Endothelial cell of hepatic sinusoid (primary cell): Measurements from ENCODE around the gene NSMCE1.
"Not testable (repeated sequence)": the region's sequence is repeated elsewhere in the genome, so short reads cannot be mapped to it uniquely, and the experiment has no call there.

Source experiments
- in situ Hi-C: cut with HindIII; loops from 2 replicates; pipeline ENCODE4 v1.10.0; 2017; ENCODE audit warnings: low sequenced_read_pairs

NSMCE1 gene

GRCh38 chr16:27220527-27220926 lies 48.0 kb downstream of the NSMCE1 start:
- in situ Hi-C loops = no loop called here

DNA sequence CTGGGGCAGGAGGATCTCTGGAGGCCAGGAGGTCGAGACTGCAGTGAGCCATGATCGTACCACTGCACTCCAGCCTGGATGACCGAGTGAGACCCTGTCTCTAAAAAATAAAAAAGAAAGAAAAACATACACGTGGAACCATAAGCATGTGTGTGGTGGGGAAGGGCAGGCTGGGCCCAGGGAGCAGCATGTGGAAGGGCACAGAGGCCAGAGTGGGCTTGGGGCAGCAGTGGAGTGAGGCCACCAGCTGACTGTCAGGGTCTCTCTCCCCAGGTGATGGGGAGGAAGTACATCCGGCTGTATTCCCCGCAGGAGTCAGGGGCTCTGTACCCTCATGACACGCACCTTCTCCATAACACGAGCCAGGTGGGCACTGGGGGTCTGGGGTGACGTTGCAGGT lies 48.5 kb downstream of the NSMCE1 start:
- in situ Hi-C loops = no loop called here

GRCh38 chr16:27219161-27219560 lies 49.4 kb downstream of the NSMCE1 start:
- in situ Hi-C loops = no loop called here

DNA sequence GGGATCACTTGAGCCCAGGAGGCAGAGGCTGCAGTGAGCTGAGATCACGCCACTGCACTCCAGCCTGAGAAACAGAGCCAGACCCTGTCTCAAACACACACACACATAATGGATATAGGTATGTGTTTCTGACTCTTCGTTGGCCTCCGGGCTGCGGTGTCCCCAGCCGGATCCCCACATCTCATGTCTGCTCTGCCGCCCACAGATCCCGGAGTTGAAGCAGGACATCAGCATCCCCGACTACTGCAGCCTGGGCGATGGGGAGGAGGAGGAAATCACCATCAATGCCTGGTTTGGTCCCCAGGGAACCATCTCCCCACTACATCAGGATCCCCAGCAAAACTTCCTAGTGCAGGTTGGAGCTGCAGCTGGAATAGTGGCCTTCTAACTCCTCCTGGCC lies 49.8 kb downstream of the NSMCE1 start:
- in situ Hi-C loops = no loop called here

- in situ Hi-C loops = no loop called here
These were observed 51.3 kb downstream of the NSMCE1 start for GRCh38 chr16:27217256-27217655.

DNA sequence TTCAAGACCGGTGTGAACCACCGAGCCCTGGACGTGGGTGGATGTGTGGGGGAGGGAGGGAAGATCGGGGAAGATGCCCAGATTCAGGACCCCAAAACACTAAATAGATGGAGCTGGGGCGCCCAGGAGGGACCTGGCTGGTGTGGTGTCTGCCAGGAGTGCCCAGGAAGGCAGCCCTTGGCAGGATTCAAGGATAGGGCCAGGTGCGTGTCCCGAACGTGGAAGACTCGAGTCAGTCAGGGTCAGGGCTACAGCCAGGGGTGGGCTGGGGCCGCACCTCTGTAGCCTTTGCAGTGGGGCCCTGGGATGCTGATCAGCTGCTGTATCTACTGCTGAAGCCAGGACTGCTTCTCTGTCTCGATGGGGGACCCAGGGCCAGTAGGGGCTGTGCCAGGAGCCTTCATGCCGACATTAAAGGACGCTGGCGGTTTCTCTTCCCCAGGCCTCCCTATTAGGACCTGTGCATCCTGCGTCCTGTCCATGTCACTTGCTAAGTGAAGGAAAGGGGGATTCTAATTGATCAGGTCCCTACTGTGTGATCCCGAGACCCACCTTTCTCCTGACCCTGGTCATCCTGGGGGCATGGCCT lies 52.2 kb downstream of the NSMCE1 start:
- in situ Hi-C loops = no loop called here

- in situ Hi-C loops = no loop called here
These were observed 52.9 kb downstream of the NSMCE1 start for GRCh38 chr16:27215660-27216059.

DNA sequence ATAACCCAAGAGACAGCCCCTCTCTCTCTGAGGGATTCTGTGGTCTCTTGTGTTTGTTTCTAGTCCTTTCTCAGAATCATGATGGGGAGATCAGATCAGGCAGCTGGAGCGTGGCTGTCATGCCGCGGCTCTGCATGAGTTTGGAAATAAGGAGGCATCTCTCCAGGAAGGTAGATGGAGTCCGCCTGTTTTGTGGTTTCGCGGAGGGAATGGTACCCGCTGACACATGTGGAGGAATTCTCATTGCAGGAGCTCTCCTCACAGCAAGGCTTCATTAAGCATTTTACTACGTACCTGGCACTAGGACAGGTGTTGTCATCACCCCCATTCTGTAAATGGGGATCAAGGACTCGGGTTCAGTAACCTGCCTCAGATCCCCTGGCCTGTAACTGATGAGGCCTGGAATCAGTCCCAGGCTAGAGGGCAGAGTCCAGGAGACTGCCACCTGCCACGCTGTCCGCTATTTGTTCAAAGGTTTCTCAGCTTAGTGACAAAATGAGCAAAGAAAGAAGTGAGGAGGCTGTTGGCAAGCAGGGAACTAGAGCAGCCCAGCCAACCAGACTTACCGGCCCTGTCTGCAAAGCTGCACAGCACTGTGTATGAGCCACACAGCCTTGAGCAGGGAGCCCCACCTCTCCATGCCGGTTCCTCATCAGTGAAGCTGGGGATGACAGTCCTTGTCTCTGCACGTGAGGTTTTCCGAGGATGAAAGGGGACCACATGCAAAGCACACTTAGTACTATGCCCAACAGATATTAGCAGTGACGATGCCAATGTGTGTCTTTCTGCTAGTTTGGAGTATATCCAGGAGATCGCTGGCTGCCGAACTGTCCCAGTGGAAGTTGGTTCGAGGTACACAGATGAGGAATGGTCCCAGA lies 54.2 kb downstream of the NSMCE1 start:
- in situ Hi-C loops = no loop called here

DNA sequence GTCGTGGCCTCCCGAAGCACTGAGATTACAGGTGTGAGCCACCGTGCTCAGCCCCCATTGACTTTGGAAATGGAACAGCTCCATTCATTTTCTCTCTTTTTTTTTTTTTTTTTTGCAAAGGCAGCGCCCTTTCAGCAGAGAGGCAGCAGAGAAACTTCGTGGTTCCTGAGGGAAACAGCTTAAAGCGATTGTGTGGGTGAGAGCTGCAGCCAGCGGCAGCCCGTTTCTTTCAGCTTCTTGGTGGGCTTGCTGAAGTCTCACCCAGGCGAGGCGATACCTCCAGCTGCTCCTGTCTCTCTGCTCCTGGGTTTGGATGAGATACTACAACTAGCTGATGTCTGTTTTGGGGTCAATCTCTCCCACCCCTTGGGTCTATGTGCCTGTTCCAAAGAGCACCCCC lies 57.5 kb downstream of the NSMCE1 start:
- in situ Hi-C loops = no loop called here

- in situ Hi-C loops = no loop called here
These were observed 58.4 kb downstream of the NSMCE1 start for GRCh38 chr16:27210174-27210573.

DNA sequence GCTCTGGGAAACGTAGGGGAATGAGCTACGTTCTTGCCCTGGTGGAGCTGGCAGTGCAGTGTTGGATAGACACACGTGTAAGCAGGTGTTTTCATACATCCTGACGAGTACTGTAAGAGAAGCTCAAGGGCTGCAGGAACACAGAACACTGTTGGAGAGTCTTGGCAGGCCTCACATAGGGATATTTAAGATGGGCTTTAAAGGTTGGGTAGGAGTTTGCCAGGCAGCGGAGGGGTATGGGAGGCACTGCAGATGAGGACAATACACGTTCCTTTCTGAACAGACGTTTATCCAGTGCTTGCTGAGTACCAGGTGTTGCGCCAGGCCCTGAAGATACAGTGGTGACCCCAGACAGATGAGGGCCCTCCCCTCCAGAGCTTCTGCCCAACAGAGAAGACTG lies 59.0 kb downstream of the NSMCE1 start:
- in situ Hi-C loops = no loop called here

- in situ Hi-C loops = no loop called here
These were observed 59.8 kb downstream of the NSMCE1 start for GRCh38 chr16:27208796-27209195.

DNA sequence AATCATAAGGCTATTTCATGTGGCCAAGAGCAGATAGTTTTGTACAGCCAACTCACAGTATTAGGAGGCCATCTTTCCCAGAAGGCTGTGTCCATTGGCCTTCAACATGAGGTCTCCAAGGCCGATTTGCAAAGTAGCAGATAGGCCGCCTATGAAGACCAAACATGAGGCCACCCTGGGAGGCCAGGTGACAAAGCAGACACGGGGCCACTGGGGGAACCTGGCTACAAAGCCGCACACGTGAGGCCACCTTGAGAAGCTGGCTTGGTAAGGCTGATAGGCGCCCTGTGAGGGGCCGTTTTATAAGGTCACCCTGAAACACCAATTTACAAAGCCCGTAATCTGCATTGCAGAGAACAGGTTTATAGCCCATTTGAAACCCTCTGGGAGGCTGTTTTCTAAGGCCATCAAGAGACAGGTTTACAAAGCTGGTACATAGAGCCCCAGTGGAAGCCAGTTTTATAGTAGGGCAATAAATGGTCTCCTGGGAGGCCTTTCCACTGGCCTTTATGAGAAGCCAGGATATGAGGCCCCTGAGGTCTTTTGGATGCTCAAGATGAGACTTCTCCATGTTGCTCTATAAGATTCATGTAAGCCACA lies 60.4 kb downstream of the NSMCE1 start:
- in situ Hi-C loops = no loop called here

GRCh38 chr16:27207121-27207520 lies 61.5 kb downstream of the NSMCE1 start:
- in situ Hi-C loops = not testable (repeated sequence)

- in situ Hi-C loops = no loop called here
These were observed 63.0 kb downstream of the NSMCE1 start for GRCh38 chr16:27205423-27206065.

GRCh38 chr16:27204312-27204915 lies 64.2 kb downstream of the NSMCE1 start:
- in situ Hi-C loops = no loop called here

DNA sequence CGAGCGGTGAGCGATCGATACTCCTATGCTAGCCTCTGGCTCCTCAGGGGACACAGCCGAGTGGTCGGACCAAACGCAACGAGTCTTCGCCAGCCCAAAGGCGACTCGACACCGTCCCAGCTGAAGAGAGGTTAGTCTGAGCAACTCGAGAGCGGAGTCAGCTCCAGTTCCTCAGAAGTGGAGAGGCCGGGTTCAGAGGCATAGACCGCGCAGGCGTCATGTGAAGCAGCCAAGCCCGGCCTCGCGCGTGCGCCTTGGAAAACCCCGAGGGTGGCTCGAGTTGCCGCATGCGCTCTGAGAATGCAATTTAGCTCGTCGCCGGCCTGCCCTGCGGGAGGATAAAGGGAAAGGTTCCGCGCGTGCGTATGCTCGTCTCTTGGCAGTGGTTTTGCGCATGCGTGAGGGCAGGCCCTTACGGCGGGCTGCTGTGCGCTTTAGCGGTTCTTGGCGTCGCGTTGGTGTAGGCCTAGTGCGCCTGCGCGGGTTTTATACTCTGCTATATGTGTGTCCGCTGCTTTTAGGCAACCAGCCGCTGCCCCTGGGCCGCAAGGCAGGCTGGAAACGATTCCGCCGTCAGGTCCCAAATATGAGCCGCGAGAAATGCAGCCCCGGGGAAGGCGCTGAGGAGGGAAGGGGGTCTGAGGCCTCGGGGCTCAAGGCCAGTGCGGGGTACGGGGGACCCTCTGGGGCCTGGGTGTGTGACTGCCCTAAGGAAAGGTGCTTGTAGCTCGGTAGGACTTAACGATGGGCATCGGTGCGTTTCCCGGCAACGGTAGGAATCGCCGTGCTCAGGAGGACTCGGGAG lies 64.9 kb downstream of the NSMCE1 start, which contains the start of gene KDM8:
Gene KDM8 (plus strand): TSS at position 20 of the 805 bp plus-strand sequence. CDS start 6,598 bp downstream, outside the sequence.
- in situ Hi-C loops = no loop called here

GRCh38 chr16:27202923-27203506 lies 65.6 kb downstream of the NSMCE1 start:
- in situ Hi-C loops = no loop called here

GRCh38 chr16:27200914-27201313 lies 67.7 kb downstream of the NSMCE1 start:
- in situ Hi-C loops = not testable (repeated sequence)

DNA sequence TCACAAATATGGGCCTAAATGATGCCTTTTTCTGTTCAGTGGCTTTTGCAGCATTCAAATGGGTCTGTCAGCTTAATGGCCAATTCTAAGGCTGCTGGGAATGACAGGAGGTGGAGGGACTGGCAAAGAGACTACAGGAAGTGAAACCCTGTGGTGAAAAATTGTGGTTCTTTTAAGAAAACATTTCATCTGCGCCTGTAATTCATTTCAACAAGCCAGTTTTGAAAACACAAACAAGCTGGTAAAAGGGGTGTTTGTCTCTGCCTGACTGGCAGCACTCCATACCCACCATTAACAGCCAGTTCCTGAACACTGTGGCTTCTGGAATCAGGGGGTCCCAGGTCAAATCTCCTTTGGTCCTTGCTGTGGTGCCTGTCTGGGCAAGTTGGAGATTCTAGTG lies 68.8 kb downstream of the NSMCE1 start:
- in situ Hi-C loops = no loop called here
